GM23248 (cell line): Measurements from ENCODE around the gene SLC17A2.

Experiments
- EZH2 ChIP-seq: fragments of 200-600 bp; sonication (generic); IDR thresholded peaks from 2 replicates; pipeline ENCODE4 v1.6.1; 2018; ENCODE audit warnings: antibody characterized with exemption, mild to moderate bottlenecking; ENCODE audit not compliant: insufficient read depth, poor library complexity, severe bottlenecking
- EZH2phosphoT487 ChIP-seq: fragments of 200-600 bp; sonication (generic); IDR thresholded peaks from 2 replicates; pipeline ENCODE4 v1.6.1; 2018; ENCODE audit warnings: antibody characterized with exemption, moderate library complexity, mild to moderate bottlenecking, low read depth; ENCODE audit not compliant: insufficient read depth

DNA sequence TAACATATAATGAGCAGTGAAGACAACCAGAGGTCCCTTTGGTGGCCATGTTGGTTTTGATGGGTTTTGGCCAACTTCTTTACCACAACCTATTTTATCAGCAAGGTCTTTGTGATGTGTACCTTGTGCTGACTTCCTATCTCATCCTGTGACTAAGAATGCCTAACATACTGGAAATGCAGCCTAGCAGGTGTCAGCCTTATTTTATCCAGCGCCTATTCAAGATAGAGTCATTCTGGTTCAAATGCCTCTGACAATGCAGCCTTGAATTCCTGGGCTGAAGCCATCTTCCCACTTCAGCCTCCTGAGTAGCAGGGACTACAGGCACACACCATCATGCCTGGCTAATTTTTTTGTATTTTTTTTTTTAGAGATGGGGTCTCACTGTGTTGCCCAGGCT is 24.3 kb upstream of the SLC17A2 start:
- TF ChIP-seq EZH2 (no peak), EZH2phosphoT487 (no peak)
